GM12878 (cell line): ENCODE results near the gene UBAC2. TPM values are rescaled to one million over a fixed set of nuclear protein-coding genes. Genes with fewer than 3 reads are reported as not detected.

Experiments used
- ATF2 ChIP-seq: IDR thresholded peaks from 2 replicates; pipeline ENCODE4 v1.6.1; 2012; ENCODE audit warnings: low read length, inconsistent platforms
- BCL11A ChIP-seq: IDR thresholded peaks from 2 replicates; pipeline ENCODE4 v1.6.1; 2011; ENCODE audit warnings: low read depth, low read length
- BCLAF1 ChIP-seq: fragments of 450-650 bp; IDR thresholded peaks from 2 replicates; pipeline ENCODE4 v1.6.1; 2017; ENCODE audit warnings: antibody characterized with exemption, mild to moderate bottlenecking, moderate library complexity
- EED ChIP-seq: sonication (generic); IDR thresholded peaks from 2 replicates; pipeline ENCODE4 v1.6.1; 2016; ENCODE audit warnings: antibody characterized with exemption, low read depth
- FOXK2 ChIP-seq: fragments of 450-650 bp; IDR thresholded peaks from 2 replicates; pipeline ENCODE4 v1.6.1; 2017; ENCODE audit warnings: mild to moderate bottlenecking, moderate library complexity
- KLF5 ChIP-seq: fragments of 450-650 bp; IDR thresholded peaks from 2 replicates; pipeline ENCODE4 v1.6.1; 2014; ENCODE audit warnings: mild to moderate bottlenecking; ENCODE audit not compliant: partially characterized antibody
- NFIC ChIP-seq: IDR thresholded peaks from 2 replicates; pipeline ENCODE4 v1.6.1; 2012; ENCODE audit warnings: low read depth, mild to moderate bottlenecking, inconsistent platforms, low read length, moderate library complexity
- PAX8 ChIP-seq: fragments of 450-650 bp; IDR thresholded peaks from 2 replicates; pipeline ENCODE4 v1.6.1; 2017; ENCODE audit warnings: mild to moderate bottlenecking, moderate library complexity
- PKNOX1 ChIP-seq: fragments of 450-650 bp; IDR thresholded peaks from 2 replicates; pipeline ENCODE4 v1.6.1; 2016; ENCODE audit warnings: mild to moderate bottlenecking
- POU2F2 ChIP-seq: IDR thresholded peaks from 3 replicates; pipeline ENCODE4 v1.6.1; 2011; ENCODE audit warnings: low read depth, mild to moderate bottlenecking, low read length, borderline replicate concordance
- PRDM15 ChIP-seq: fragments of 450-650 bp; formaldehyde crosslinking; IDR thresholded peaks from 2 replicates; pipeline ENCODE4 v1.4.0; 2020; ENCODE audit warnings: mild to moderate bottlenecking, moderate library complexity
- RB1 ChIP-seq: fragments of 450-650 bp; formaldehyde crosslinking; IDR thresholded peaks from 2 replicates; pipeline ENCODE4 v1.6.1; 2017; ENCODE audit warnings: mild to moderate bottlenecking, borderline replicate concordance
- RELA ChIP-seq: fragments of 450-650 bp; IDR thresholded peaks from 2 replicates; pipeline ENCODE4 v1.8.0; 2014; ENCODE audit warnings: borderline replicate concordance; ENCODE audit not compliant: partially characterized antibody
- RFX5 ChIP-seq: IDR thresholded peaks from 2 replicates; pipeline ENCODE4 v1.6.1; 2011; ENCODE audit warnings: low read depth, low read length, improper control_type of control experiment
- SMAD1 ChIP-seq: fragments of 450-650 bp; IDR thresholded peaks from 2 replicates; pipeline ENCODE4 v1.6.1; 2018; ENCODE audit warnings: mild to moderate bottlenecking, low read depth; ENCODE audit not compliant: partially characterized antibody
- SP1 ChIP-seq: IDR thresholded peaks from one replicate; pipeline ENCODE4 v1.6.1; 2011; ENCODE audit warnings: low read depth, low read length
- SRF ChIP-seq, 2 experiments: IDR thresholded peaks; 2 replicates each; pipeline ENCODE4 v1.6.1; 2011; ENCODE audit warnings: low read depth in 2 of 2, low read length in 2 of 2, mild to moderate bottlenecking in 1 of 2, moderate library complexity in 1 of 2
- TCF7 ChIP-seq: IDR thresholded peaks from 2 replicates; pipeline ENCODE4 v1.6.1; 2014; ENCODE audit warnings: antibody characterized with exemption, borderline replicate concordance
- polyA plus RNA-seq, 11 experiments: library from polyadenylated mRNA; depleted of rRNA in 4 of 11; unstranded in 6 of 11; stranded (reverse) in 5 of 11; fragments of >200 nt; fragmentation: Nextera tagmentation in 4 of 11; fragmentation: Illumina TruSeq in 1 of 11; extraction: Ambion mirVana in 4 of 11; extraction: Trizol in 1 of 11; gene quantifications; 1 replicate in 1 of 11; 2 replicates in 10 of 11; pipeline versions ENCODE4 v1.2.1 to v1.2.3, GENCODE V29; 2011 to 2016; ENCODE audit warnings: inconsistent platforms in 2 of 11, missing spikeins in 2 of 11, low read depth in 1 of 11
- total RNA-seq, 4 experiments: library from RNA; depleted of rRNA in 3 of 4; stranded (reverse); fragments of >200 nt in 3 of 4; fragmentation: Illumina TruSeq in 1 of 4; extraction: Trizol in 1 of 4; gene quantifications; 2 replicates each; pipeline versions ENCODE4 v1.2.1 to v1.2.3, GENCODE V29; 2013 to 2021

UBAC2 gene
- total and polyA plus RNA-seq, 10 of the 15 experiments (the other 5 are each of a cell fraction or from before 2014, with no cell fraction given), result 3.0 to 54.6 (median 17.4) TPM

GRCh38 chr13:99322297-99323103 lies 121.8 kb downstream of the UBAC2 start (continued):
- 0 out of 2 replicates have a peak, but pooled peaks have one; percentile 12 for TF ChIP-seq PKNOX1
- TF ChIP-seq BCLAF1, result no peak
- TF ChIP-seq SP1, result peak; percentile 40
- TF ChIP-seq SRF (IDR thresholded peaks at IDR 0.05; ENCODE audit: low read depth in 2 of 2, low read length in 2 of 2), result peak in 1 of 2 experiments; percentile 80; a peak in 1 of 4 replicates
- no peak for TF ChIP-seq PAX8
- TF ChIP-seq SMAD1, result peak; percentile 69
- TF ChIP-seq EED, result peak; percentile 92
- TF ChIP-seq KLF5, result no peak
- no peak for TF ChIP-seq FOXK2
- TF ChIP-seq RB1, result peak; percentile 24; the same call in 1 of the 2 replicates
- TF ChIP-seq POU2F2, result peak; percentile 56; the same call in 2 of the 3 replicates
- TF ChIP-seq NFIC, result peak; percentile 100
- TF ChIP-seq BCL11A, result peak; percentile 99
- TF ChIP-seq TCF7, result peak; percentile 71; the same call in 1 of the 2 replicates
- no peak for TF ChIP-seq RFX5
- no peak for TF ChIP-seq RELA
- TF ChIP-seq PRDM15 (CRISPR knock-in tag), result no peak
- peak; percentile 98 for TF ChIP-seq ATF2
